Measurements from ENCODE around the gene DMXL1.

DNA sequence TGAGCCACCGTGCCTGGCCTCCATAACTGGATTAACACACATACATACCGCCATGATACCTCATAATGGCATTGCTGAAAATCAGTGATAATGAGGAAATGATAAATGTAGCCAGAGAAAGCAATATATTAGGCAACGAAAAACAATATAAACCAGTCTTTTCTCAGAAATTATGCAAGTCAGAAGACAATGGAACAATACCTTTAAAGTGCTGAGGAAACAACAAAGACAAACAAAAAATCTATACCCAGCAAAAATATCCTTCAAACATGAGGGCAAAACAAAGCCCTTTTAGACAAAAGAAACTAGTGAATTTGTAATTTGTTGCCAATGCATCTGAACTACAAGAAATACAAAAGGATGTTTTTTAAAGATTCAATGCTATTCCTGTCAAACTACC is 186.7 kb downstream of the DMXL1 start:
- TF ChIP-seq EZH2 (IDR thresholded peaks at IDR 0.05) = no peak
- TF ChIP-seq POLR2AphosphoS5 (IDR thresholded peaks at IDR 0.05; ENCODE audit: borderline replicate concordance, low read depth, low read length) = no peak
- TF ChIP-seq FOXP2 (optimal IDR thresholded peaks at IDR 0.05; ENCODE audit: control extremely low read depth, extremely low read length, insufficient read depth) = no peak

All from SK-N-MC (cell line).